HepG2 (cell line): ENCODE results near the gene ANLN. TPM values are rescaled to one million over a fixed set of nuclear protein-coding genes. Genes with fewer than 3 reads are reported as not detected.

ENCODE experiments used
- CREB1 ChIP-seq, 2 experiments: fragments of 450-650 bp in 1 of 2; IDR thresholded peaks; 2 replicates each; pipeline ENCODE4 v1.6.1; 2016 to 2017; ENCODE audit warnings: control low read depth in 1 of 2, mild to moderate bottlenecking in 1 of 2, missing compliant biosample characterization in 1 of 2, missing genetic modification characterization in 1 of 2
- CREM ChIP-seq, 2 experiments: sonication (generic) in 1 of 2; formaldehyde crosslinking in 1 of 2; IDR thresholded peaks; 2 replicates each; pipeline versions ENCODE4 v1.4.0 to v1.6.1; 2016 to 2020; ENCODE audit warnings: antibody characterized with exemption in 1 of 2, mild to moderate bottlenecking in 1 of 2, missing genetic modification reagents in 1 of 2
- ETV6 ChIP-seq: sonication (generic); formaldehyde crosslinking; conservative IDR thresholded peaks from 2 replicates; pipeline ENCODE4 v1.4.0; 2020; ENCODE audit warnings: missing genetic modification reagents
- FIP1L1 ChIP-seq: fragments of 200-400 bp; formaldehyde crosslinking; IDR thresholded peaks from 2 replicates; pipeline ENCODE4 v1.6.1; 2018; ENCODE audit warnings: low read depth, mild to moderate bottlenecking, low read length, moderate library complexity, borderline replicate concordance; ENCODE audit not compliant: insufficient read depth
- GZF1 ChIP-seq: sonication (generic); formaldehyde crosslinking; IDR thresholded peaks from 2 replicates; pipeline ENCODE4 v1.5.1; 2020; ENCODE audit warnings: mild to moderate bottlenecking, missing genetic modification reagents
- HNRNPL ChIP-seq: fragments of 200-400 bp; formaldehyde crosslinking; IDR thresholded peaks from 2 replicates; pipeline ENCODE4 v1.6.1; 2017; ENCODE audit warnings: mild to moderate bottlenecking, low read depth, low read length
- HOXA9 ChIP-seq: sonication (generic); formaldehyde crosslinking; IDR thresholded peaks from 2 replicates; pipeline ENCODE4 v1.8.1; 2022; ENCODE audit warnings: missing genetic modification reagents, mild to moderate bottlenecking, moderate library complexity, borderline replicate concordance
- KAT2B ChIP-seq: fragments of 150-350 bp; IDR thresholded peaks from 2 replicates; pipeline ENCODE4 v1.6.1; 2014; ENCODE audit warnings: low read depth, low read length, borderline replicate concordance
- PCBP1 ChIP-seq: fragments of 200-400 bp; formaldehyde crosslinking; IDR thresholded peaks from 2 replicates; pipeline ENCODE4 v1.6.1; 2017; ENCODE audit warnings: mild to moderate bottlenecking, low read depth, low read length, borderline replicate concordance
- PHF21A ChIP-seq: sonication (generic); formaldehyde crosslinking; IDR thresholded peaks from 2 replicates; pipeline ENCODE4 v1.5.0; 2020; ENCODE audit warnings: mild to moderate bottlenecking, missing genetic modification reagents
- RAD21 ChIP-seq: fragments of 450-650 bp; formaldehyde crosslinking; IDR thresholded peaks from 2 replicates; pipeline ENCODE4 v1.5.0; 2020; ENCODE audit warnings: mild to moderate bottlenecking
- RBAK ChIP-seq: sonication (generic); formaldehyde crosslinking; IDR thresholded peaks from 2 replicates; pipeline ENCODE4 v1.5.1; 2020; ENCODE audit warnings: mild to moderate bottlenecking, missing genetic modification reagents
- SIX1 ChIP-seq: sonication (generic); formaldehyde crosslinking; IDR thresholded peaks from 2 replicates; pipeline ENCODE4 v1.4.0; 2020; ENCODE audit warnings: missing genetic modification reagents, borderline replicate concordance
- SMAD9 ChIP-seq: sonication (generic); formaldehyde crosslinking; IDR thresholded peaks from 2 replicates; pipeline ENCODE4 v1.5.1; 2020; ENCODE audit warnings: mild to moderate bottlenecking, missing genetic modification reagents
- SP1 ChIP-seq, 2 experiments: fragments of 450-650 bp in 1 of 2; sonication (generic) in 1 of 2; formaldehyde crosslinking in 1 of 2; IDR thresholded peaks; 2 replicates each; pipeline versions ENCODE4 v1.4.0 to v1.6.1; 2016 to 2020; ENCODE audit warnings: missing genetic modification reagents in 1 of 2
- YEATS2 ChIP-seq: sonication (generic); formaldehyde crosslinking; IDR thresholded peaks from 2 replicates; pipeline ENCODE4 v1.4.0; 2020; ENCODE audit warnings: missing genetic modification reagents, borderline replicate concordance
- YEATS4 ChIP-seq: sonication (generic); formaldehyde crosslinking; IDR thresholded peaks from 2 replicates; pipeline ENCODE4 v1.4.0; 2020; ENCODE audit warnings: missing genetic modification reagents, borderline replicate concordance
- ZFYVE20 ChIP-seq: sonication (generic); formaldehyde crosslinking; IDR thresholded peaks from 2 replicates; pipeline ENCODE4 v1.8.0; 2023; ENCODE audit warnings: low read depth, mild to moderate bottlenecking, moderate library complexity, missing genetic modification reagents, borderline replicate concordance
- ZNF121 ChIP-seq: sonication (generic); formaldehyde crosslinking; IDR thresholded peaks from 2 replicates; pipeline ENCODE4 v1.5.0; 2020; ENCODE audit warnings: mild to moderate bottlenecking, missing genetic modification reagents
- ZNF382 ChIP-seq: sonication (generic); formaldehyde crosslinking; IDR thresholded peaks from 2 replicates; pipeline ENCODE4 v1.5.0; 2020; ENCODE audit warnings: missing genetic modification reagents, mild to moderate bottlenecking, borderline replicate concordance
- ZNF556 ChIP-seq: sonication (generic); formaldehyde crosslinking; IDR thresholded peaks from 2 replicates; pipeline ENCODE4 v1.4.0; 2020; ENCODE audit warnings: mild to moderate bottlenecking, missing genetic modification reagents, borderline replicate concordance
- ZNF598 ChIP-seq: sonication (generic); formaldehyde crosslinking; IDR thresholded peaks from 2 replicates; pipeline ENCODE4 v1.5.1; 2020; ENCODE audit warnings: mild to moderate bottlenecking, missing genetic modification reagents, borderline replicate concordance
- ZNF75D ChIP-seq: sonication (generic); formaldehyde crosslinking; IDR thresholded peaks from 2 replicates; pipeline ENCODE4 v1.8.1; 2023; ENCODE audit warnings: missing genetic modification reagents, mild to moderate bottlenecking, borderline replicate concordance
- ZNF775 ChIP-seq: sonication (generic); formaldehyde crosslinking; IDR thresholded peaks from 2 replicates; pipeline ENCODE4 v1.4.0; 2020; ENCODE audit warnings: missing genetic modification reagents, mild to moderate bottlenecking, moderate library complexity, borderline replicate concordance
- ZNF788 ChIP-seq: sonication (generic); formaldehyde crosslinking; IDR thresholded peaks from 2 replicates; pipeline ENCODE4 v1.5.0; 2020; ENCODE audit warnings: mild to moderate bottlenecking, missing genetic modification reagents, borderline replicate concordance
- ZNF879 ChIP-seq: sonication (generic); formaldehyde crosslinking; IDR thresholded peaks from 2 replicates; pipeline ENCODE4 v1.8.1; 2023; ENCODE audit warnings: missing genetic modification reagents
- polyA plus RNA-seq, 8 experiments: library from polyadenylated mRNA; depleted of rRNA in 3 of 8; stranded (reverse) in 7 of 8; unstranded in 1 of 8; fragments of >200 nt; fragmentation: Illumina TruSeq in 4 of 8; extraction: Trizol in 4 of 8; gene quantifications; 2 replicates each; pipeline versions ENCODE4 v1.2.1 to v1.2.3, GENCODE V29; 2011 to 2016; ENCODE audit warnings: low read depth in 4 of 8, missing spikeins in 1 of 8, mixed read lengths in 1 of 8; ENCODE audit not compliant: insufficient read depth in 1 of 8
- total RNA-seq, 5 experiments: library from RNA; depleted of rRNA; stranded (reverse); fragments of >200 nt; fragmentation: Illumina TruSeq; extraction: Trizol; gene quantifications; 2 replicates each; pipeline ENCODE4 v1.2.3, GENCODE V29; 2016; ENCODE audit warnings: low read depth in 1 of 5
- TF ChIP-seq, protein P1 (sequence below): sonication (generic); formaldehyde crosslinking; IDR thresholded peaks from 2 replicates; pipeline ENCODE4 v1.4.0; 2020; ENCODE audit warnings: mild to moderate bottlenecking, missing genetic modification reagents
- TF ChIP-seq, protein P2 (sequence below): sonication (generic); formaldehyde crosslinking; IDR thresholded peaks from 2 replicates; pipeline ENCODE4 v1.4.0; 2020; ENCODE audit warnings: mild to moderate bottlenecking, low read depth, missing genetic modification reagents

The ANLN gene
- total and polyA plus RNA-seq, 2 of the 13 experiments (the other 11 are each of a cell fraction or from before 2014, with no cell fraction given) = 20.0 to 72.0 TPM

DNA sequence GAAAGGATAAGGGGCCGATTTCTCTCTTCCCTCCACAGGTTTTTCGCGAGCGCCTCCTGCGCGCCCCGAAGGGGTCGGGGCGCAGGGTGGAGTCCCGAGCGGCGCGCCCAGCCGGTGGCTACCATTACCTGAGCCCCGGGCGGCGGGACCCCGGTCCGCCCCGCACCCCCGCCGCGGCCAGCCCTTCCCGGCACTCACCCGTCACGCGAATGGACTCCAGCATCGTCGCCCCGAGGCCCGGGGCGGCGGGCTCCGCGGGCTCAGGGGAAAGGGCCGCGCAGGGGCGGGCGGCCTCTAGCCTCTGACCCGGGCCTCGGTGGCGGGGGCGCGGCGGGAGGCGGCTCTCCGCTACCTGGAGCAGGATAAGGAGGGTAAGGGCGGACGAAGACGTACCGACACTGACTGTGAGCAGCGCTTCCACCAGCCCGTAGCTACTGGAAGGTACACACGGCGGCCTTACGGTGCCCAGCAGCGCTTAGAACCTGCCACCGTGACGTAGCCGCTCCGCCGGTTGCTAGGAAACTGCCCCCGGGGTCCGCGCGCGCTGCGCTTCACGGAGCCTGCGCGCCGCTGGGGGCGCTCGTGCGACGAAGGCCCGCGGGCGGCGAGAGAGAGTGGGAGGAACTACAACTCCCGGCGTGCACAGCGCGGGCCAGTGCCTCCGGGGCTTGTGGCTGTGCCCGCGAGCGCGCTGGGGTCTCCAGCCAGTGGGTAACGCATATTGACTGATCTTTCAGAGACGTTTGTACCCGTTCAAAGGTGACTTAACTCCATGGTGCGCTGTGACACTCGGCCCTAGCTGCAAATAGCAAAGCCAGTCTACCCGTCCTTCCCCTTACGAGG lies 22.7 kb upstream of the ANLN start (continued):
- TF ChIP-seq HOXA9 (CRISPR knock-in tag) (no peak), HNRNPL (no peak), ZNF788 (CRISPR knock-in tag) (peak; percentile 48; the same call in 1 of the 2 replicates), PHF21A (CRISPR knock-in tag) (no peak), SMAD9 (CRISPR knock-in tag) (no peak), FIP1L1 (no peak), YEATS2 (CRISPR knock-in tag) (peak; percentile 37; the same call in 1 of the 2 replicates), ZNF775 (CRISPR knock-in tag) (no peak), ZNF382 (no peak), ETV6 (no peak), YEATS4 (peak; percentile 68), ZNF75D (no peak), ZNF556 (peak; percentile 55; the same call in 1 of the 2 replicates), KAT2B (no peak), RBAK (CRISPR knock-in tag) (no peak), ZNF121 (CRISPR knock-in tag) (no peak), CREB1 (IDR thresholded peaks at IDR 0.05) (peak; percentile 87), CREB1 (CRISPR knock-in tag; IDR thresholded peaks at IDR 0.05) (no peak), SP1 (IDR thresholded peaks at IDR 0.05) (no peak), SP1 (CRISPR knock-in tag; IDR thresholded peaks at IDR 0.05) (no peak), GZF1 (CRISPR knock-in tag) (no peak), ZFYVE20 (CRISPR knock-in tag) (no peak), SIX1 (CRISPR knock-in tag) (no peak), ZNF879 (no peak), CREM (IDR thresholded peaks at IDR 0.05) (no peak), CREM (CRISPR knock-in tag; IDR thresholded peaks at IDR 0.05) (0 out of 2 replicates have a peak, but pooled peaks have one; percentile 16), RAD21 (CRISPR knock-in tag) (peak; percentile 89), PCBP1 (no peak), ZNF598 (no peak)
- TF ChIP-seq, protein P1, sequence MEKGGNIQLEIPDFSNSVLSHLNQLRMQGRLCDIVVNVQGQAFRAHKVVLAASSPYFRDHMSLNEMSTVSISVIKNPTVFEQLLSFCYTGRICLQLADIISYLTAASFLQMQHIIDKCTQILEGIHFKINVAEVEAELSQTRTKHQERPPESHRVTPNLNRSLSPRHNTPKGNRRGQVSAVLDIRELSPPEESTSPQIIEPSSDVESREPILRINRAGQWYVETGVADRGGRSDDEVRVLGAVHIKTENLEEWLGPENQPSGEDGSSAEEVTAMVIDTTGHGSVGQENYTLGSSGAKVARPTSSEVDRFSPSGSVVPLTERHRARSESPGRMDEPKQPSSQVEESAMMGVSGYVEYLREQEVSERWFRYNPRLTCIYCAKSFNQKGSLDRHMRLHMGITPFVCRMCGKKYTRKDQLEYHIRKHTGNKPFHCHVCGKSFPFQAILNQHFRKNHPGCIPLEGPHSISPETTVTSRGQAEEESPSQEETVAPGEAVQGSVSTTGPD (CRISPR knock-in tag) = no peak
- TF ChIP-seq, protein P2, sequence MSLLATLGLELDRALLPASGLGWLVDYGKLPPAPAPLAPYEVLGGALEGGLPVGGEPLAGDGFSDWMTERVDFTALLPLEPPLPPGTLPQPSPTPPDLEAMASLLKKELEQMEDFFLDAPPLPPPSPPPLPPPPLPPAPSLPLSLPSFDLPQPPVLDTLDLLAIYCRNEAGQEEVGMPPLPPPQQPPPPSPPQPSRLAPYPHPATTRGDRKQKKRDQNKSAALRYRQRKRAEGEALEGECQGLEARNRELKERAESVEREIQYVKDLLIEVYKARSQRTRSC (CRISPR knock-in tag) = no peak
